Muscle layer of duodenum (tissue), 2 donors: ENCODE data around the gene SLC25A51.

ENCODE experiments used
- H3K27ac ChIP-seq: one replicate; pipeline ENCODE4 v1.7.0; 2013; ENCODE audit warnings: mild to moderate bottlenecking, low read length
- H3K27me3 ChIP-seq: one replicate; pipeline ENCODE4 v1.7.0; 2013; ENCODE audit warnings: low read depth, mild to moderate bottlenecking, control low read depth, low read length
- H3K36me3 ChIP-seq, 2 donors: one replicate each; pipeline ENCODE4 v1.7.0; 2013; ENCODE audit warnings: low read length in 2 of 2, control low read depth in 1 of 2, mild to moderate bottlenecking in 1 of 2; ENCODE audit not compliant: insufficient read depth in 2 of 2, control insufficient read depth in 1 of 2
- H3K4me1 ChIP-seq, 2 donors: one replicate each; pipeline ENCODE4 v1.7.0; 2013; ENCODE audit warnings: low read length in 2 of 2, mild to moderate bottlenecking in 2 of 2, control low read depth in 1 of 2, moderate library complexity in 1 of 2; ENCODE audit not compliant: insufficient read depth in 2 of 2, control insufficient read depth in 1 of 2
- H3K4me3 ChIP-seq, 2 donors: one replicate each; pipeline ENCODE4 v1.7.0; 2013; ENCODE audit warnings: low read length in 2 of 2, low read depth in 1 of 2, mild to moderate bottlenecking in 1 of 2
- H3K9me3 ChIP-seq, 2 donors: one replicate each; pipeline ENCODE4 v1.7.0; 2013; ENCODE audit warnings: low read length in 2 of 2, control low read depth in 1 of 2, mild to moderate bottlenecking in 1 of 2; ENCODE audit not compliant: control insufficient read depth in 1 of 2
- donor health status: healthy.

The SLC25A51 gene

DNA sequence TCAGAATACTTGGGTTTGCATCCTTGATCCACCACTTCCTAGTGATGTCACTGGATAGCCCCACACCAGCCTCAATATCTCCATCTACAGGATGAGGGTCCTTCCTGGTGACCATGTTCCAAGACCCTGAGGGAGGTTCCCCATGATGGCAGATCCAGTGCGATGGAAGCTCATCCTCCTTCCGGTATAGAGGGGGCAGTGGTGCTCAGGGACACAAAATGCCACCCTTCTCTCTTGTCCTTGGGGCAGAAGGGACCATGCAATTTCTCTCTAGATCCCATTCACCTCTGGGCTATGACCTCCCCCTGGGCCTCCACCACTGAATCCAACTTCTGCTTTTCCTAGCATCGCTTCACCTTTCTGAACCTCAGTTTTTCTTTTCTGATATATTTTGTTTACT lies 5.4 kb upstream of the SLC25A51 start:
- no peak overlapping the region for H3K27ac ChIP-seq
- no peaks in the 10 kb centered on the region for H3K27me3 ChIP-seq
- H3K36me3 ChIP-seq = no peaks in the 10 kb centered on the region
- H3K9me3 ChIP-seq = no peaks in the 10 kb centered on the region
- peaks cover 0 to 6% of the 10 kb centered on the region in 2 donors for H3K4me1 ChIP-seq
- no peak overlapping the region for H3K4me3 ChIP-seq

DNA sequence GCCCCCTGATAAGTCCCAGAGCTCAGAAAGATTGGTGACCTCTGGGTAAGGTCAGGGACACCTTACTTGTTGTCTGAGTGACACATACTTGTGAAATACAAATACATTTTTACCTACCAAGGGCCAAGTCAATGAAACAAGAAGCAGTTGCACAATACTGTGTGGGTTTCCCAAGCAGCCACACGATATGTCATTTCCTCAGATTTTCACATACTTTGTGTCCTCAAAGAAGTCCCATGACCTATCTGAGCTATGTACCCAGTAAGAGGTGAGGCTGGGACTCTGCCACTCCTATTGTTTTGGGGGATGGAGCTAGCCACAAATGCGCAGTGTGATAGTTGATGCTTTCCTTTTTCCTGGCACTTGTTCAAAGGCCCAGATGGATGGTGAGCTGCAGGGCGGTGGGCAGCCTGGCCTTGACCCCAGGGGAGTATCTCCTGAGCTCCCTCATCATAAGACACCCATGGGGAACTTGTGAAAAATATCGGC lies 4.8 kb upstream of the SLC25A51 start:
- no peaks in the 10 kb centered on the region for H3K27me3 ChIP-seq
- peaks cover 0 to 6% of the 10 kb centered on the region in 2 donors for H3K4me1 ChIP-seq
- H3K36me3 ChIP-seq = no peaks in the 10 kb centered on the region
- no peaks in the 10 kb centered on the region for H3K9me3 ChIP-seq
- no peak overlapping the region for H3K27ac ChIP-seq
- no peak overlapping the region for H3K4me3 ChIP-seq

DNA sequence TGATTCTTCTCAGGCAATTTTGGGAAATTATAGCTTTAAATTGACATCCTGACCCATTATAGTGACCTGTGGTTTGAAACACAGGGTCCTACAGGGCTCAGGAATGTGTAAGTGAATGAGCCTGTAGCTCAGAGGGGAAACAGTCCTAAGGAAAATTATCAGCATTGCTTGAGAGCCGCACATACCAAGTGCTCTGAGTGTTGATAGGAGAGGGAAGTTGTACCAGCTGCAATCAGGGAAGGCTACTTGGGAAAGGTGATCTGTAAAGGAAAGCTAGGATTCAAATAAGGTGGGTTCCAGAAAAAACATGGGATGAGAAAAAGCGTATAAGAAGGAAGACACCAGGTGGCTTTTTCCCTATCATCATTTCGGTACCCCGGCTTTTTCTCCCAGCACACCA lies 4.4 kb upstream of the SLC25A51 start:
- H3K27ac ChIP-seq = no peak overlapping the region
- H3K4me1 ChIP-seq = peaks cover 0 to 8% of the 10 kb centered on the region in 2 donors
- H3K36me3 ChIP-seq = no peaks in the 10 kb centered on the region
- no peaks in the 10 kb centered on the region for H3K9me3 ChIP-seq
- H3K27me3 ChIP-seq = no peaks in the 10 kb centered on the region
- H3K4me3 ChIP-seq = no peak overlapping the region

DNA sequence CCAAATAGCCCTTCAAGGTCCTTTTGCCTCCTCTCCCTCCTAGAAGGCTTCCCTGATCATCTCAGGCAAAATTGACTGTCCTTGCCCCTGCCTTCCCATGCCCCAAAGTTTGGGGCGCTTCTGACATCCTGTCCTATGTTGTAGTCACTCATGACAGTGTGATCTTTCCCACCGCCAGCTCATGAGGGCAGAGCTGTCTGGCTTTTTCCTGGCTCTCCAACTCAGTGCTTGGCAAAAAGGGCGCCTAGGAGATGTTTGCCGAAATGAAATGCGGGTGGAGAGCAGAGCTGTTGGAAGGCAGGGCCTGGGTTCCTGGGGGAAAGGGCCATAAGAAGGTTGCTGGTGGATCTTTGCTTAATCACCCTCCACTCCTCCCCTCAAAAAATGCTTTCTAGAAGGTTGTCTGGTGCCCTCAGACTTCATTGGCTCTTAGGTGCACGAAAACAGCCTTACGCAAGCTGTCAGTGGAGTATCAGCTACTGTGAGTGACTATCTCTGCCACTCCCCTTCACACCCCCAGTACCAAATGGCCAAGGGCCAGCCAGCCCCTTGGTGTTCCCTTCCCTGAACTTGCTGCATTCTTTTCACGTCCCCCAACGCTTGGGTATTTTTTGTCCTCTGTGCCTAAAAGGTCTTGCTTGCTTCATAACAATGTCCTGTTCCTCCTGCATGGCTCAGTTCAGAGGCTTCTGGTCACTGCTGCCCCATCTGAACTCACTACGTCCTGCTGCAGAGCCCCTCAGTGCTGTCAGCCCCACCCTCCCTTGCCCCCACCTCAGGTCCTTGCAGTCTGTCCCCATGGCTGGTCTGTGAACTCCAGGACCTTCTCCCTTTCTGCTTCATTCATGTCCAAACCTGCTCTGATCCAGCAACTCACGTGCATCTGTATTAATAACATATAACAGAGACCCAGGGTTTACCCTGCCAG lies 2.6 kb upstream of the SLC25A51 start:
- Histone ChIP-seq H3K4me1 (peaks cover 0 to 22% of the 10 kb centered on the region in 2 donors), H3K27ac (no peak overlapping the region), H3K27me3 (no peaks in the 10 kb centered on the region), H3K4me3 (no peak overlapping the region), H3K36me3 (no peaks in the 10 kb centered on the region), H3K9me3 (no peaks in the 10 kb centered on the region)

DNA sequence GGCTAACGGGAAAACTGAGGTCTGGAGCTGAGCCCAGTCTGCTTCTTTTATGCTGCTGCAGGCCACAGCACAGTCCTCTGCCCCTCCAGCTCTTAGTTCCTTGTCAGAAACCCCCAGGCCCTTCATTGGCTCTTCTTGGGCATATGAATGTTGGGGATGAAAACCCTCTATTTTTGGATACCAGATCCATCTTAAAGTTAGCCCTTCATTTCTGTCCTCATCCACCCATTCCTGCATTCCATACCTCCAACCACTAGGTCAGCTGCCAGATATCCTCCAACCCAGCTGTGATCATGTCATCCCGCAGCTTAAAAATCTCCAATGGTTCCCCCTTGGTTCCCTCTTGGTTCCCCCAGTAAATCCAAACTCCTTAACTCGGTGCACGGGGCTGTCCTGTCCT lies 1.8 kb upstream of the SLC25A51 start:
- H3K27ac ChIP-seq = no peak overlapping the region

DNA sequence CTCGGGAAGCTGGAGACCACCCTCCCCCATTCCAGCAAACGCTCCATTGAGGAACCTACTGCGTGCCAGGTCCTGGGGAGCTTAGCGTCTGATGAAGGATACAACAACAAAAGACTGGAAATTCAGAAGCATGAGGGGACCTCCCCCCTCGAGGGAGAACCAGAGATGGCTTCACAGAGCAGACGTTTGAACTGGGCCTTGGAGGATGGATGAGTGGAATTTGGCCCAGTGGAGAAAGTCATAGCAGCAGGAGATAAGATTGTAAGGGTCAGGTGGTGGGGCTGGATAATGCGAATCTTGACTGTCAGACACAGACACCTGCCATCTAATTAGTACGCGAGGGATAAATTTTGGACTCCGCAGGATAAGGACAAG lies 1.2 kb upstream of the SLC25A51 start:
- Histone ChIP-seq H3K27ac (no peak overlapping the region), H3K36me3 (no peaks in the 10 kb centered on the region), H3K4me1 (peaks cover 0 to 22% of the 10 kb centered on the region in 2 donors), H3K9me3 (no peaks in the 10 kb centered on the region), H3K27me3 (no peaks in the 10 kb centered on the region), H3K4me3 (peak overlapping the region; percentile 89 to 97)

More for the DNA sequence above, 1.8 kb upstream of the SLC25A51 start:
- no peak overlapping the region for H3K4me3 ChIP-seq
- H3K4me1 ChIP-seq = peaks cover 0 to 22% of the 10 kb centered on the region in 2 donors
- H3K27me3 ChIP-seq = no peaks in the 10 kb centered on the region
- no peaks in the 10 kb centered on the region for H3K36me3 ChIP-seq
- H3K9me3 ChIP-seq = no peaks in the 10 kb centered on the region

DNA sequence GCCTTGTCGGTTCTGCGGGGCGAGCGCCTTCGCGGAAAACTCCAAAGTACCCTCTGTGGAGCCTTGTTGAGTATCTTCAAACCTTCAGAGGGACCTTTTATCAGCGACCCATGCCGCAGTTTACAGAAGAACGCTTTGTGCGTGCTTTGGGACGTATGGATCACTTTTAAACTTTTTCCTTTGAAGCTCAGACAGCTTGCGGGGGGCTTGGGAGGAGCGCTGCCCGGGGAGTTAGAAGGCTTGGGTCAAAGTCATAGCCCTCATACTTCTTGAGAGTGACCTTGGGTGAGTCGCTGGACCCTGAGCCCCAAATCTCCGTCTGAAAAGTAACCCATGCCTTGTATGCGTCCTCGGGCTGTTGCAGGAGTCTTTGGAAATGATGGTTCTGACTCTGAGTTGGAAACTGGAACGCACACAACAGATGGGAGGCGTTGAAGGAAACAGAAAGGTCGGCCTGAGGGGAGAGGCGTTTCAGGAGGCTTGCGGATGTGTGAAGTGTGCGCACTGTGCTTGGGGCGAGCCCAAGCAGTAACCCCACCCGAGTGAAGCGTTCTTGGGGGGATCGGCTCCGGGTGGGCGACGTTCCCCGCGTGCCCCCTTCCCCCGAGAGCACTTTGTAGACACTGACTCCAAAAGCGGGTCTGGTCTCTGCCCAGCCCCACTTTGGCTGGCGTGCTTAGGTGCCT lies 661 bp upstream of the SLC25A51 start:
- H3K4me3 ChIP-seq = peak overlapping the region; percentile 89 to 97
- H3K9me3 ChIP-seq = no peaks in the 10 kb centered on the region
- H3K27ac ChIP-seq = peak overlapping the region; percentile 84
- H3K27me3 ChIP-seq = no peaks in the 10 kb centered on the region
- H3K36me3 ChIP-seq = no peaks in the 10 kb centered on the region
- H3K4me1 ChIP-seq = peaks cover 0 to 22% of the 10 kb centered on the region in 2 donors

DNA sequence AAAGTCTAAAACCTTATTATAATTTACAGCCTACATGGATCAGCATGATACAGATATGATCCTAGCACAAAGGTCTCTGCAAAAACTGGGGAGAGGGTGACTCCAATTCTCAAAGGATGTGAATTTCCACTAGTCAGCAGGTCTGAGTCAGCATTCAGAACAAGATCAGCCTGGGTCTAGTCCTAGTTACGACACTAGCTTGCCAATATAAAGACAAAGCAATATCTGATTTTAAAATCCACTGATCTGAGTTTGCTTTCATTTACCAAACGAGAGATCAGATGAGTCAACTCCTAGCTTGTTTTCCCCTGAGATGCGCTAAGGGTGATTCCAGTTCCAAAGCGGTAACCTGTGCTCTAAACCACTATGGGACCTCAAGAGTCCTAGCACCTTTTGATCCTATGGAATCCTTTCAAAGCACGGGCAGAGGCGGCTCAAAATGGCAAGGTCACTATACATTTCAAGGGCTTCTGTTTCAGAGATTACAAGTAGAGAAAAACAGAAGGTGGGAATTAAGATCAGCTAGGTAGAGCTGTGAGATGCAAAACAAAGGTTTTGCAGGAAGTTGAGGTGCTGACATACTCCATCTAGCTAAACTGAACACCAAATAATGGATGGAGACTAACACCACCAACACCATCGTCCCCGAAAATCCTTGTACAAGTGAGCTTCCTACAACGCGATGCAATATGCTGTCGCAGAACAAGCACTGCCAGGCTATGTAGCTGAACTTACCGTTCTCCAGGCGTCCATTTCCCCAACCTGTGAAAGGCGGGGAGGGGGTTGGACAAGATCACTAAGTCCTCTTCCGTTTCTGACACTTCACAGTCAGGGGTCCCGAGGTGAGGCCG lies 906 bp downstream of the SLC25A51 start:
- H3K27me3 ChIP-seq = no peaks in the 10 kb centered on the region
- peak overlapping the region; percentile 89 to 97 for H3K4me3 ChIP-seq
- peak overlapping the region; percentile 84 for H3K27ac ChIP-seq
- peaks cover 8 to 9% of the 10 kb centered on the region in 2 donors for H3K36me3 ChIP-seq
- H3K4me1 ChIP-seq = peaks cover 0 to 22% of the 10 kb centered on the region in 2 donors
- H3K9me3 ChIP-seq = no peaks in the 10 kb centered on the region

DNA sequence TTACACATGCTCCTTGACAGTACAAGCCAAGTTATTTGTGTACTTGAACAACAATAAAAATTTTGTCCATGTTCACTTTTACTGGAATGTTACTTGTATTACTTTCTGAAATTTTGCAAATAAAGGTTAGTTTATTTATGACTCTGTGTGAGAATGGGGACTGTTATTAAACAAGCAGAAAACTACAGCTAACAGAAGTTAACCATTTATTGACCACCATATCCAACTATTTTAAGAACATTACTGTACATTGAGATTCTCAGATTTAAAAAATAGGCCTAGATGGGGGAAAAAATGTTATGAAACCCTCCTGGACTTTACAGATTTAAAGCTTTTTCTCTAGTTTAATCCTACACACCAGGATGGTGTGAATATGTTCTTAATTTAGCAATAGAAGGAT lies 1.8 kb downstream of the SLC25A51 start:
- Histone ChIP-seq H3K27me3 (no peaks in the 10 kb centered on the region), H3K27ac (peak overlapping the region; percentile 7), H3K4me3 (peak overlapping the region in 1 of 2 donors; percentile 97), H3K4me1 (peaks cover 0 to 22% of the 10 kb centered on the region in 2 donors), H3K9me3 (no peaks in the 10 kb centered on the region), H3K36me3 (peaks cover 9 to 13% of the 10 kb centered on the region in 2 donors)

DNA sequence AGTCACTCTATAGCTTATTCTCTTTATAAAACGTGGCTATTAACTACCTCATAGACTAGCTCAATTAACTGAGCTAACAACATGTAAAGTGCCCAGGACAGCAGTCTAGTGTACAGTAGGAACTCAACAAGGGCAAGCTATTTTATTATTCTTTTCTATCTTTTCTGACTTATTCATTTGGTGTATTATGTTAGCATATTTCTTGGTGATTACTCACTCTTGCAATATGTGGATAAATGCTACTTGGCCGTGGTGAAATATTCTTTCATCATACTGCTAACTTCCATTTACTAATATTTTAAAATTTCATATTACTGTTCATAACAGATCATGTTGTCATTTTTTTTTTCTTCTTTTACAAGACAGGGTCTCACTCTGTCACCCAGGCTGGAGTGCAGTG lies 4.9 kb downstream of the SLC25A51 start:
- Histone ChIP-seq H3K4me1 (peaks cover 0 to 16% of the 10 kb centered on the region in 2 donors), H3K27me3 (no peaks in the 10 kb centered on the region), H3K4me3 (no peak overlapping the region), H3K36me3 (peaks cover 23 to 27% of the 10 kb centered on the region in 2 donors), H3K27ac (no peak overlapping the region), H3K9me3 (no peaks in the 10 kb centered on the region)

DNA sequence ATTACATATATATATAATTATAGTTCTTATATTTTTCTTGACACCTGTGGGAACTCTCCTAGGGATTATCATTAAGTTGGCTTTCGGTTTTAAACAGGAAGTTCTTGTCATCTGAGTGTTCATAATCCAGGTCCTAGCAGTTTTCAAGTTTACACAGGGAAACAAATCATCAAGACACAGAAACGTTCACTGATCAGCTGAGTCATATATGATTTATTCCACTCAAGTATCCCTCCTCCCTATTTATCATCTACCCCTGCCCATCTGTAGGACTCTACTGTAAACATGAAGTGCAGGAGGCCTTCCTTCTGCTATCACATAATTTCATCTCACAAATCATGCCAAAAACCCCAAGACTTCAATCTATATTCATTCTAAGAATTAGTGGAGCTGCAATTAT lies 6.3 kb downstream of the SLC25A51 start:
- Histone ChIP-seq H3K36me3 (peaks cover 34 to 40% of the 10 kb centered on the region in 2 donors), H3K27me3 (no peaks in the 10 kb centered on the region), H3K4me3 (no peak overlapping the region), H3K9me3 (no peaks in the 10 kb centered on the region), H3K4me1 (peaks cover 0 to 7% of the 10 kb centered on the region in 2 donors), H3K27ac (no peak overlapping the region)
